Measurements from ENCODE around the gene CPNE8. TPM values are rescaled to one million over a fixed set of nuclear protein-coding genes. Genes with fewer than 3 reads are reported as not detected.

CPNE8 gene
- total and polyA plus RNA-seq, 2 of the 4 experiments (the other 2 are of a cell fraction), result not detected

- no peak overlapping the region for H2AK9ac ChIP-seq (replicated peaks; ENCODE audit: low read depth, low read length, poor library complexity)
- H3K14ac ChIP-seq (replicated peaks; ENCODE audit: low read depth, low read length), result no peak overlapping the region
- no peak for ATAC-seq (ENCODE audit: low read depth)
- DNase-seq, result no peak
- CTCF ChIA-PET, result no interaction called here
- no peaks in the 10 kb centered on the region for H3K79me1 ChIP-seq (ENCODE audit: low read depth in 1 of 2, low read length in 2 of 2)
- no peaks in the 10 kb centered on the region for H3K27me3 ChIP-seq (ENCODE audit: control insufficient read depth, insufficient read depth, low read length)
- H4K91ac ChIP-seq (ENCODE audit: insufficient read depth, low read depth, low read length), result no peak overlapping the region
- H2AK5ac ChIP-seq (ENCODE audit: low read depth, low read length), result no peak overlapping the region
- no peak overlapping the region for H3K23ac ChIP-seq (ENCODE audit: low read depth, low read length)
- H3K9me3 ChIP-seq (ENCODE audit: control insufficient read depth, insufficient read depth, low read length), result peaks cover 5% of the 10 kb centered on the region; the same call in 1 of the 2 replicates
- H3K36me3 ChIP-seq (ENCODE audit: control insufficient read depth, insufficient read depth, low read length), result no peaks in the 10 kb centered on the region
- BruUV-seq (replicated peaks), result no TSS peak
- H4K8ac ChIP-seq (ENCODE audit: low read depth in 2 of 2, low read length in 2 of 2), result no peak overlapping the region
- H3K27ac ChIP-seq (ENCODE audit: insufficient read depth, low read length), result no peak overlapping the region
- H3K18ac ChIP-seq (ENCODE audit: low read depth, low read length), result no peak overlapping the region
- H3K4ac ChIP-seq (ENCODE audit: low read depth, low read length), result no peak overlapping the region
- intact Hi-C loops (cut with micrococcal nuclease) (no loop called here), in situ Hi-C loops (cut with MboI; ENCODE audit: low sequenced_read_pairs) (no loop called here), dilution Hi-C loops (cut with HindIII; ENCODE audit: low sequenced_read_pairs, unreplicated experiment) (no loop called here)
- no peaks in the 10 kb centered on the region for H4K20me1 ChIP-seq (ENCODE audit: insufficient read depth, low read length)
- no peak overlapping the region for H3K4me3 ChIP-seq (ENCODE audit: insufficient read depth, low read depth, low read length)
- H3K9ac ChIP-seq (ENCODE audit: low read depth, low read length), result no peak overlapping the region
- H3K9me1 ChIP-seq (ENCODE audit: insufficient read depth, low read length), result no peaks in the 10 kb centered on the region
- no peaks in the 10 kb centered on the region for H3K4me1 ChIP-seq (ENCODE audit: control insufficient read depth, insufficient read depth, low read length)
- H2BK20ac ChIP-seq (ENCODE audit: low read depth, low read length), result no peak overlapping the region
- H2BK120ac ChIP-seq (ENCODE audit: low read depth, low read length), result no peak overlapping the region
- WGBS, 2 experiments (ENCODE audit: extremely low coverage in 2 of 2, insufficient read length in 1 of 2), result no CpG with 5 or more reads among the region's 3 CpGs
- no peak overlapping the region for H4K5ac ChIP-seq (ENCODE audit: low read depth, low read length)
- TF ChIP-seq MAFK (IDR thresholded peaks at IDR 0.05; ENCODE audit: low read depth, low read length) (no peak), CTCF (conservative IDR thresholded peaks at IDR 0.05; ENCODE audit: low read depth, low read length) (no peak), RCOR1 (IDR thresholded peaks at IDR 0.05; ENCODE audit: insufficient replicate concordance, low read length) (no peak), MXI1 (IDR thresholded peaks at IDR 0.05; ENCODE audit: borderline replicate concordance, low read depth, low read length) (no peak), USF2 (IDR thresholded peaks at IDR 0.05; ENCODE audit: low read depth, low read length) (no peak), ELK1 (IDR thresholded peaks at IDR 0.05; ENCODE audit: borderline replicate concordance, low read depth, low read length) (no peak), MAZ (IDR thresholded peaks at IDR 0.05; ENCODE audit: borderline replicate concordance, low read depth, low read length) (no peak), RFX5 (IDR thresholded peaks at IDR 0.05; ENCODE audit: low read depth, low read length) (no peak), RAD21 (IDR thresholded peaks at IDR 0.05; ENCODE audit: low read length) (no peak), NFE2L2 (IDR thresholded peaks at IDR 0.05; ENCODE audit: low read depth, low read length) (no peak), FOS (IDR thresholded peaks at IDR 0.05; ENCODE audit: low read depth, low read length) (no peak), CEBPB (IDR thresholded peaks at IDR 0.05; ENCODE audit: low read depth, low read length) (no peak), BHLHE40 (IDR thresholded peaks at IDR 0.05; ENCODE audit: low read depth, low read length) (no peak), POLR2A (IDR thresholded peaks at IDR 0.05; ENCODE audit: low read depth, low read length) (no peak), SMC3 (IDR thresholded peaks at IDR 0.05; ENCODE audit: low read depth, low read length) (no peak), CHD1 (IDR thresholded peaks at IDR 0.05; ENCODE audit: low read depth, low read length) (no peak)
- H2AFZ ChIP-seq (replicated peaks; ENCODE audit: low read length, poor library complexity), result no peak overlapping the region
- no peak overlapping the region for H3K56ac ChIP-seq (ENCODE audit: extremely low read depth, insufficient read depth, low read length)
- H2BK15ac ChIP-seq (ENCODE audit: low read depth, low read length), result no peak overlapping the region
- POLR2A ChIA-PET (ENCODE audit: unreplicated experiment), result no interaction called here
- no peak overlapping the region for H2BK5ac ChIP-seq (ENCODE audit: low read depth, low read length, poor library complexity, severe bottlenecking)
- no peak overlapping the region for H3K4me2 ChIP-seq (ENCODE audit: low read depth, low read length)
These were observed 29.7 kb downstream of the CPNE8 start for GRCh38 chr12:38875586-38876228.
